DMS 273 treated with DMSO at 0.1 percent for 48 hours (cell line): ENCODE results near the gene SEMA5A.

Experiments
- DNase-seq: peaks from one replicate; lab custom pipeline; 2025; lab: John Stamatoyannopoulos, UW

Gene SEMA5A, protein sequence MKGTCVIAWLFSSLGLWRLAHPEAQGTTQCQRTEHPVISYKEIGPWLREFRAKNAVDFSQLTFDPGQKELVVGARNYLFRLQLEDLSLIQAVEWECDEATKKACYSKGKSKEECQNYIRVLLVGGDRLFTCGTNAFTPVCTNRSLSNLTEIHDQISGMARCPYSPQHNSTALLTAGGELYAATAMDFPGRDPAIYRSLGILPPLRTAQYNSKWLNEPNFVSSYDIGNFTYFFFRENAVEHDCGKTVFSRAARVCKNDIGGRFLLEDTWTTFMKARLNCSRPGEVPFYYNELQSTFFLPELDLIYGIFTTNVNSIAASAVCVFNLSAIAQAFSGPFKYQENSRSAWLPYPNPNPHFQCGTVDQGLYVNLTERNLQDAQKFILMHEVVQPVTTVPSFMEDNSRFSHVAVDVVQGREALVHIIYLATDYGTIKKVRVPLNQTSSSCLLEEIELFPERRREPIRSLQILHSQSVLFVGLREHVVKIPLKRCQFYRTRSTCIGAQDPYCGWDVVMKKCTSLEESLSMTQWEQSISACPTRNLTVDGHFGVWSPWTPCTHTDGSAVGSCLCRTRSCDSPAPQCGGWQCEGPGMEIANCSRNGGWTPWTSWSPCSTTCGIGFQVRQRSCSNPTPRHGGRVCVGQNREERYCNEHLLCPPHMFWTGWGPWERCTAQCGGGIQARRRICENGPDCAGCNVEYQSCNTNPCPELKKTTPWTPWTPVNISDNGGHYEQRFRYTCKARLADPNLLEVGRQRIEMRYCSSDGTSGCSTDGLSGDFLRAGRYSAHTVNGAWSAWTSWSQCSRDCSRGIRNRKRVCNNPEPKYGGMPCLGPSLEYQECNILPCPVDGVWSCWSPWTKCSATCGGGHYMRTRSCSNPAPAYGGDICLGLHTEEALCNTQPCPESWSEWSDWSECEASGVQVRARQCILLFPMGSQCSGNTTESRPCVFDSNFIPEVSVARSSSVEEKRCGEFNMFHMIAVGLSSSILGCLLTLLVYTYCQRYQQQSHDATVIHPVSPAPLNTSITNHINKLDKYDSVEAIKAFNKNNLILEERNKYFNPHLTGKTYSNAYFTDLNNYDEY

DNA sequence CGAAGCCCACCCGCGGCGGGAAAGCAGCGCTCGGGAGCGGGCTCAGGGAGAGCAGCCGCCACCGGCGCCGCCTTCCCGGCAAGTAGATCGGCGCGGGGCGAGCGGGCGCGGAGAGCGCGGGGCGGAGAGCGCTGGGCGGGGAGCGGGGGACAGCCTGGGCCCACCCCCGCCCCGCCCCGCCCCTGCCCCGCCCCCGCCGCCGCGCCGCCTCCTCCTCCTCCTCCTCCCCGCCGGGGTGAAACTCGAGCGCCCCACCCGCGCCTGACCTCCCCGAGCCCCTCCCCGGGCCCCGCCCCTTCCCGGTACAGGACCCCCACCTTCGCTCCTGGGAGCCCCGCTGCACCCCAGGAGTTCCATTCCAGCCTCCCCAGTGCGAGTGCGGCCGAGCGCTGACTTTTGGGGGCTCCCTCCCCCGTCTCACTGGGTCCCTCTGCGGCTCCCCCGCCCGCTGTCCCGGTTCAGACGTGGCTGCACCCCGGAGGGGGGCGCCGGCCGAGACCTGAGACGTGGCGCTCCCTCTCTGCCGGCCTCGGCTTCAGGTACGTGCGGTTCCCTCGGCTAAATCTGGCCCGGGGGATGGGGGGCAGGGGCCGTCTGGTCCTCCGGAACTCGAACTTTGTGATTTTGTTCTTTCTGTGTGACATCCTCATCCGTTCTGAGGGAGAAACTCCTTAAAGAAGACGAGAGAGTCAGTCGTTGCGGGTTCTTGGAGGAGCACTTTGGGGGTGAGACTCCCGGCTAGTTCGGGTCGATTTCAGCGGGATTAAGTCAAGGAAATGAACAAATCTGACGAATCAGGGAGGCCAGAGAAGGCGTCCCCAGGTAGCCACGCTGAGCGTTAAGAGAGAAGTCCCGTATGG, at the start of gene SEMA5A:
SEMA5A (minus strand) TSS at position 84 of the 860 bp plus-strand sequence. CDS start 166,129 bp downstream, outside the sequence.
- DNase-seq = no peak

DNA sequence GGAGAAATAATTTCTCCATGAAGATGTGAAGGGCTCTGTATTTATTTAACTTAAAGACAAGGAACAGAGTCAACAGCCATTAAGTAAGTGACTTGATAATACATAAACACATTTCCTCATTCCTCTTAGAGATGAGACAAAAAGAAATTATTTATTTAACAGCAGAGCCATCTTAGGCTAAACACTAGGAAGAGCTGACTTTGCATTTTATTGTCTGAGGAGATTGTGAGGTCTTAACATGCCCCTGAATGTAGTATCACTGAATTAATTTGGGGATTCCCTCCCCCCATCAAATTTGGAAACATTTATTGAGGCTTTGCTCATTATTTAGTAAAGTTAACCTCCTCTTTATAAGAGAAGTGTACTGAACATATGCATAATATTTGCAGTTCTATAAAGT, 49.0 kb upstream of the SEMA5A start:
- no peak for DNase-seq

DNA sequence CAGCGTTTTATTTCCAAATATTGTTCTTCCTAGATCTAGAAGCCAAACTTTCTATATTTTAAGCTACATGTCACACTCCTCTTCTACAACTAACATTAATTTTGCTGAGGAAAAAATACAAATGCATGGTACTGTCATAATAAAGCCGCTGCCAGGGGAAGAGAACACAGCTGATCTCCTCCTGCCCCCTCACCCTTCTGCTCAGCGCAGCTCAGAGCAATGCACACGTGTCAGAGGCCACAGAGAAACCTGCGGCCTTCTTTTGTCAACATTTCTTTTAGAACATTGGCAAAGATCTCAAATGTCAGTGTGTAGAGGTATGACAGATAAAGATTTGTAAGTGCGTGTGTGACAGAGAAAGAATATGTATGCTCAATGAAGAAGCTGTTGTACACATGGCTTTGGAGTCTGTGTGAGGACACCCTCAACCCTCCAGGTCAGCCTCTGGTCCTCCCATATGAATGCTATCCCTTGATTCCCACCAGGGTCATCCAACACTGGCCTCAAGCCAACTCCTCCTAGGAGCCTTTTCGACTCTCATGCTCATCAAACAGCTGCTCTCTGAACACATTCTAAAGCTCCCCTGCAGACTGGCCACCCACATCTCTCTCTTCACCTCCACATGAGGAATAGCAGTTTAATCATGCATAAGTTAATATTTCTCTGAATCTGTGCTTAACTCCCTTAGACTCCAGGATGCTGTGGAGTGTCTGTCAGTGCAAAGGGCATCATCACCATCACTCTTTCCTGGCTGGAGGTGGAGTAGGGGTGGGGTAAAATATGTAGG, 43.4 kb upstream of the SEMA5A start:
- no peak for DNase-seq

DNA sequence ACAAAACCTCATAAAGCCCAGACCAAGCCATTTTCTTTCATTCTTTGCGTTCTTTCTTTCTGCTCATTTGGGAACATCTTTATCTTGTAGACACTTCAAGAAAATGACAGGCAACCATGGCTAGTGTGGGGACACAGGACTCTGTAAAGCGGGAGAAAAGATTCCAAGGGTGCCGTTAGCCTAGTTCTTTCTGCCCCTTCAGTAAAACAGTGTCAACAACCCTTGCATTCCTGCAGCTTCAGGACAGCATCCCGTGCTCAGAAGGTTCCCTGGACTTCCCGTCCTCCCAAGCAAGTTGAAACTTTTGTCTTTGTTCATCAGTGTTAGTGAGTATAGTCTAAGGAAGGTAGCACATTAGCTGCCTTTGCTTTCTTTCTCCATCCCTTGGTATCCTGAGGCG, 42.4 kb upstream of the SEMA5A start:
- no peak for DNase-seq

DNA sequence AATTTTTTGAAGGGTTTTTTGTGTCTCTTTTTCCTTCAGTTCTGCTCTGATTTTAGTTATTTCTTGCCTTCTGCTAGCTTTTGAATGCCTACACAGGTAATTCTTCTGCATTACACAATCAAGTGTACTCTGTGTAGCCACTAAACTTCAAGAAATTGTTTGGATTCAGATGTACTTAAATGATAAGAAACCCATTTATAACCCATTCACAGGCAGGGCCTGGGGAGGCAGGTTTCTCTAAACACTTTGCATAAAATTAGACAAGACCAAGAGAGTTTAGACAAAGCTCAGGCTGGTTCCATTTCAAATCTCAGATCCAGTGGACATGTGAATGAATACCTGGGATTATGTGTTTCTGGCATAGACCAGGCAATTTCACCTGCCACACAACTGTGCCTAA, 41.3 kb upstream of the SEMA5A start:
- DNase-seq = no peak

DNA sequence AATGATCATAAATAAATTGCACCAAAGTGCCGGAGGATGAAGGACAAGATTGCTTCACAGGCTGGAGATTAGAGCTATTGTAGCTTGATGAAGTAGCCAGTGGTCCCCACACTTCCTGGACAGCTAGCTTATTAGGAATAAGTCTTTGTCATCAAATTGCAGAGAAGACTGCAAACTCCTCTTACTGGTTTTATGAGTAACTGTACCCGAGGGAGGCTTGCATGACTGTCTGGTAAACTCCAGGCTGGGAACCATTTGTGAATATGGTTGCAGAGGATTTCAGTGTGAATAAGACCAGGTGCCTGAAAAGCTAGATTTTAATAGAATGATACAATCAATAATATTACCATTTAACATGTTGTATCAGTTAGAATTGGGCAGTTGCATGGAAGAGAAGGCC, 36.5 kb upstream of the SEMA5A start:
- no peak for DNase-seq

DNA sequence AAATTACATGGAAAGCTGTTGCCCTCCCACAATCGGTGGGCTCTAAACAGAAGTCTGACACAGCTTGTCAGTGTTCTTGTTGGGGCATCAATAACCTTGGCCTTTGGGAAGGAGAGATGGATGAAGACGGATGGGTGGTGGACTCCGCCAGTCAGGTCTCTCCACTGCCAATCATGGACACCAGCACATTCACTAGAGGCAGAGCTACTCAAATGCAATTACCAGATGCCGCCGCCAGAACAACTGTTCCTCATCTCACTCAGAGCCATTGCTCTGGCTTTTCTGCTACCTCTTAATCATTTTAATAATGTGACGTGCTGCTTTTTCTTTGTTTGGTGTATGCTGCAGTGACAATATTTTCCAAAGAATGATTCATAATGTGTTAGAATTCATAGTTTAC, 27.9 kb upstream of the SEMA5A start:
- no peak for DNase-seq

DNA sequence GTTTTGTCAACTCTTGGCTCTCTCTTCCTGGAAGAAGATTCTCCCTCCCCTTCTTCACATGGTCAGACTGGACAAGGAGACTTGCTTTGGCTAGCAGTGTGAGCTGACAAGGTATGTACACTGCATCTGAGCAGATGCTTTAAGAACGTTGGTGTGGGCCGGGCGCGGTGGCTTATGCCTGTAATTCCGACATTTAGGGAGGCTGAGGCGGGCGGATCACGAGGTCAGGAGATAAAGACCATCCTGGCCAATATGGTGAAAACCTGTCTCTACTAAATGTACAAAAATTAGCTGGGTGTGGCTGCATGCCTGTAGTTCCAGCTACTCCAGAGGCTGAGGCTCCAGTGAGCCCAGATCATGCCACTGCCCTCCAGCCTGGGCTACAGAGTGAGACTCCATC, 26.4 kb upstream of the SEMA5A start:
- no peak for DNase-seq

DNA sequence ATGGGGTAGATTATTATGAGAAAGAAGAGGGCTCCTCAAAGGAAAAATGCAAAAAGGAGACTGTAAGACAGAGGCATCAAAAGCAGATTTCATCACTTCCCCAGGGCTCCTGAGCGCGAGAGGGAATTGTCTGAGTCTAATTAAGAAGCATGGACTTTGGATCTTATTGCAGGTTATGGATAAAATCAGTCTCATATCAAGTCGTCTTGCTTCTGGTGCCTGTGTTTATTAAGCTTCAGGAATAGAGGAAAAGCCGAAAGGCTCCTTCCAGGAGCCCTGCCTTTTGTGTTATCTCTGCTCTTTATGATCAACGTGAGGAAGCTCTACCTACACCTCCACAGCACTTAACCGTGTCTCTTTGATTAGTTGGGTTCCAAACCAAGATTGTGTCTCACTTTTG, 25.0 kb upstream of the SEMA5A start:
- no peak for DNase-seq

DNA sequence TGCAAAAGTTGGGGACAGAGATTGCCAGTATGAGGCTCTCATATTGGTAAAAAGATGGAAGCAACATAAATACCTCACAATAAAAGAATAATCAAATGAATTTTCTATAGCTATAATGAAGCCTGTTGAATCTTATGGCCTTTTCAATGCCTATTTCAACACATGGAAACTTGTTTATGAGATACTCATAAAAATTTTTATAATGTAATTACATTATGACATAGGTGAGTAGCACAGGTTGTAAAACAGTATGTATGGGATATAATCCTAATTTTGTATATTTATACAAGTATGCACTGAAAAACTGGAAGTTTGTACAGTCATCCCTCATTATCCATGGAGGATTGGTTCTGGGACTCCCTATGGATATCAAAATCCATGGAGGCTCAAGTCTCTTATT, 21.2 kb upstream of the SEMA5A start:
- DNase-seq = no peak

DNA sequence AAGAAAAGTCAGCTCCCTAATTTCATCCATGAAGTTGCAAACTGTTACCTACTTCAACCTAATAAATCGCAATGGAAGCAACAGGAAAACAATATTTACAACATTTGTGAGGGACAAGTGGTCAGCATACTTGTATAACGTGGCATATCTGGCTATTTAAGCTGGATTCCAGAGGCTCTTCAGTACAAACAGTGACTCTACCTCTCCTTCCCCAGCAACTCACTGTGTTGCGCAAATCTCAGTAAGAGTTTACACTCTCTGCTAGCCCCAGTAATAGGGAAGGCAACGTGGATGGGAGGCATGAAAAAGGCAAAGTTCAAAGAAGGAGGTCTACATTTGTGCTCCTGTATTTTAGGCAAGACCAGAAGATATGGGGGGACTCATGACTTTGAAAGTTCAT, 18.9 kb upstream of the SEMA5A start:
- no peak for DNase-seq

DNA sequence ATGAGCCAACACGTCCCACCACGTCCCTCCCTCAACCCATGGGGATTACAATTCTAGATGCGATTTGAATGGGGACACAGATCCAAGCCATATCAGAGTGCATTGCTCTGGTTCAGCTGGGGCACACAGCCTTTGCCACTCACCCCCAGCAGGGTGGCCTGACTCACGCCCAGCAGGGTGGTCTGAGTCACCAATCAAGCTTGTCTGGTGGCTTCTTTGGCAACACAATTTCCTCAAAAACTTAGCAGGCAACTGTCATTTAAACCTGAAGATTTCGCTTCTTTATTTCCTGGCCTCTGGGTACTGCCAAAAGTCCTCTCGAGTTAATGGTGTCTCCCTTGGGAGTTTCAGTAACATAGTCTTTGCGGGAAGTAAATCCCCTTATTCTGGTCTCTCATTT, 16.3 kb upstream of the SEMA5A start:
- no peak for DNase-seq

DNA sequence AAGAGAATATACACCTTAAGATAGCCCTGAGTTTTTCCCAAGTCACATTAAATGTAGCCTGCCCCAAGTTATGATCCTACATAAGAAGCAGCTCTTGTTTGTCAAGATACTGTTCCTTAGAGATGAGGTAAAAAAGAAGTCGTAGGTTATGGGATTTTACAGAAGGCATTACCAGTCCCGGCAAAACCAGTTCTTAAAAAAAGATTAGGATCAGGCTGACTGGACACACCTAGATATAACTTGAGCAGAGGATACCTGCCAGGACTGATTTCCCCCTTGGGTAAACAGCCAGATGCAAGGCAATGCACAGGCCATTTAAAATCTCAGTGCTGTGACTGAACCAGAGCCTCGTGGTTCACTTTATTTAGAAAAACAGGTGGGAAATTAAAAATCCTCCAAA, 14.1 kb upstream of the SEMA5A start:
- DNase-seq = no peak

DNA sequence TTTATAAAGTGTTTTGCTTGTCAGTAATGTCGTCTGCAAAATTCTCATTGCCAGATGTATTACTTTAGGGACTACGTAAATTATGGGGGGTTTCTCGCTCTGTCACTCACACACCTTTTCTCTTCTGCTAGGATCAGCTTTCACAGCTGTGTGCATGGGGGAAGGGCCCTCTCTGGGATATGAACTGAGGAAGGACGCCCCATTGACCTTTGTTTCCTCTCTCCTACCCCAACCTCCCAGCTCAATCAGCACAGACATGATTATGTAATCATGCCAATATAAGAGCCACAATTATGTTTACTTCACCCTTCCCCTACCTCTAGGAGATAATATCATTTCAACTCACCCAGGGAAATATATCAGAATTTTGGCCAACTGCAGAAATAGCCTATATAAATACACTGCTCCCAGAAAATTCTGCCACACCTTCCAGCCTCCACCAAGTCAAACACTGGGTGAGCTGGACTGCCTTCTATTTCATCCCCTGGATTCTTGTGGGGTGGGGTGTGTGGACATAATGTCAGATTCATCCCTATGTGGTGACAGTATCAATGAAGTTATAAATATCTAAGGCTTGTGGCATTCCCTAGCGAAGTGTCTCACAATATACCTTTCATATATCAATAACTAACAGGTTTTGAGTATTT, 12.6 kb upstream of the SEMA5A start:
- DNase-seq = no peak

DNA sequence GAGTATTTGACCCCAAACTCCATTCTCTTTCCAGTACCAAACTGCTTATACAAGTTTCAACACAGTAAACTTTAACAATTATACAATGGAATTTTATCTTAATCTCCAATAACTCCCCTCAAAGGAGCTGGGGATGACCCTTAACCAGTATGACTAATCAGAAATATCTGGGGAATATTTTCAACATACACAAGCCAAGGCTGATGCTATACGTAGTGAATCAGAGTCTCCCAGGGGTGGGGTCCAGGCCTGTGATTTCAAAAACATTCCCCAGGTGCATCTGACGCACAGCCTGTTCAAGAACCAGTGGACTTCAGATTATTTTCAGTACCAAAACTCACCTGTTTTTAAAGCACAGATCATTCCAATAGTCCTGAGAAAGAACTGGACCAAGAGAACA, 11.8 kb upstream of the SEMA5A start:
- no peak for DNase-seq

DNA sequence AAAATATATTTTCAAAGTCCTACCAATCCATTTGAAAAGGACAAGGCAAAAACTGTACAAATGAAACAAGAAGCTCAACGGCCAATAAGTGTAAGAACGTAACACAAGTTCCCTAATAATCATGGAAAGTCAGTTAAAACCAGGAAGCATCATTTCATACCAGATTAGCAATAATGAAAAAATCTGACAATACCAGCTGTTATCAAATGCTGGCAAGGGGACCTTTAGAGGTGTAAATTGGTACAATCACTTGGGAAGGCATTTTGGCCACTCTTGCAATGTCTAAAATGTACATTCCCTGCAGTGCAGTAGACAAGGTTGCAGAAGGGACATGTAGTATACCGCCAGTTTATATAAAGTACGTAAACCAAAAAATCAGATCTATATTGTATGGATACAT, 10.1 kb upstream of the SEMA5A start:
- DNase-seq = no peak

DNA sequence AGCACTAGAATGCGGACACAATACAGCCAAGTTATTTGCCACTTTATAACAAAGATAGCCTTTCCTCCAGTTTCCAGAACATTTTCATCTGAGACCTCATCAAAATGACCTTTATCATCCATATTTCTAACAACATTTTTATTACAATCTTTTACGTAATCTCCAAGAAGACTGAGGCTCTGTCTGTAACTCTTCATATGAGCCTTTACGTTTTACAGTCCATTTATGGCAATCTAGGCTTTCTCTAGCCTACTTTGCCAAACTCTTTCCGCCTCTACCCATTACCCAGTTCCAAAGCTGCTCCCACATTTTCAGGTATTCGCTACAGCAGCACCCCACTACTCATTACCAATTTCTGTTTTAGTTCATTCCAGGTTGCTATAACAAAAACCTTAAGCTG, 8.2 kb upstream of the SEMA5A start:
- DNase-seq = no peak

DNA sequence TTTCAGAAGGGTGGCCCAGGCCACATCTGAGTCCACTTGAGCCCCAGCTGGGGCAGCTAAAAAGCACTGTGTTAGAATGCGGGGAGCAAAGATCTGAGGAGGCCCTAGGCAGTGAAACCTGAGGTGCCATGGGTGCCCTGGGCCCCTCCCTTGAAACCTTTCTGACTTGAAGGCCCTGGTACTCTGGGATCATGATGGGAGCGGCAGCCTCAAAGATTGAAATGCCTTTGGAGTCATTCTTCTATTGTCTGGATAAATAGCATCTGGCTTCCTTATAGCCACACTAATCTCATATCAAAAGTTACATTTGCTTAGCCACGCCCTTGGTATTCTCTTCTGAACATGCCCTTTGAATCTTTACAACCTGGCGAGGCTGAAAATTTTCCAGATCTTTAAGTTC, 7.7 kb upstream of the SEMA5A start:
- no peak for DNase-seq

DNA sequence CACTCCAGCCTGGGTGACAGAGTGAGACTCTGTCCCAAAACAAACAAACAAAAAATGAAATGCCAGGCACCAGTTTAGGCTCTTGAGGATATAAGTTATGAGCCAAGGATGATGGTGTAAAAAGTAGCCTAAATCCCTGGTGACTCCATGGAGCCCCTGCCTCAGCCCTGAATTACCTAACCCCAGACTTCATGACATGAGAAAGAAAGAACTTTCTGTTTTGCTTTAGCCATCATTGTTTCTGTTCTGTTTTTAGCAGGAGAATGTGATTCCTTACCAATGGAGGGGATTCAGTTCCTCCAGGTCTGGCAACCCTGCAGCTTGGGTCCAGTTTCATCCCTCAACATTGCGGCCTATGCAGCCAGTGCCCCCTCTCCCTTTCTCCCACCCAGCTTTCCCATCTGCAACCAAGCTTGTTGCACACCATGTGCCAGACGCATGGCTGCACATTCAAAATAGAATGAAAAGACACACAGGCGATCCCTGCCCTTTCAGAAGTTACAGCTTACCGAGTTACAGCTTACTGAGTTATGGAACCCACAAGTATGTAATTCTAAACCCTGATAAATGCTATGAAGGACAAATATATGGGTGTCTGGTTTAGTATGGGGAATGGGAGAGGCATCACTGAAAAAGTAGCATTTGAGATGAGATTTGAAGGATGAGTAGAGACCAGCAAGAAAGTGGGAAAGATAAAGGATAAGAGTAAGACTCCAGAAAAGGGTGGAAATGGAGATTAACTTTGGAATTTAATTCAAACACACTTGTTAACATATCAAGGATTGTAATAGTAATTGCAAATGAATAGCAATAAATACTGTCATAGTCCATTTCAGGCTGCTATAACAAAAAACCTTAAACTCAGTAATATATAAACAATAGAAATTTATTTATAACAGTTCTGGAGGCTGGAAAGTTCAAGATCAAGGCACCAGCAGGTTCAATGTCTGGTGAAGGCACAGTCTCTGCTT, 6.0 kb upstream of the SEMA5A start:
- no peak for DNase-seq
